Nephron (organoid): Measurements from ENCODE around the gene IQCN.
"Not testable (repeated sequence)": the region's sequence is repeated elsewhere in the genome, so short reads cannot be mapped to it uniquely, and the experiment has no call there.

Source experiments
- H3K27ac Mint-ChIP-seq, 3 experiments: 2 replicates each; pipeline ENCODE4 v1.8.0; 2020; ENCODE audit warnings: mixed read lengths in 3 of 3, mild to moderate bottlenecking in 2 of 3, moderate library complexity in 1 of 3
- H3K27me3 Mint-ChIP-seq: 2 replicates; pipeline ENCODE4 v1.8.0; 2021; ENCODE audit warnings: low read depth, mild to moderate bottlenecking, moderate library complexity, mixed read lengths
- H3K36me3 Mint-ChIP-seq: 2 replicates; pipeline ENCODE4 v1.8.0; 2020; ENCODE audit warnings: low read depth, mixed read lengths
- H3K4me1 Mint-ChIP-seq: 2 replicates; pipeline ENCODE4 v1.8.0; 2020; ENCODE audit warnings: mixed read lengths
- H3K4me3 Mint-ChIP-seq, 3 experiments: 2 replicates each; pipeline ENCODE4 v1.8.0; 2020; ENCODE audit warnings: mild to moderate bottlenecking in 3 of 3, mixed read lengths in 3 of 3, moderate library complexity in 2 of 3
- H3K9me3 Mint-ChIP-seq: 2 replicates; pipeline ENCODE4 v1.8.0; 2020; ENCODE audit warnings: mixed read lengths
- TF ChIP-seq, protein P1 (sequence below), 3 experiments: fragments of 200-600 bp; sonication (generic); IDR thresholded peaks; one replicate each; pipeline ENCODE4 v1.5.0; 2021; ENCODE audit warnings: antibody characterized with exemption in 3 of 3; ENCODE audit not compliant: unreplicated experiment in 3 of 3

Gene IQCN

DNA sequence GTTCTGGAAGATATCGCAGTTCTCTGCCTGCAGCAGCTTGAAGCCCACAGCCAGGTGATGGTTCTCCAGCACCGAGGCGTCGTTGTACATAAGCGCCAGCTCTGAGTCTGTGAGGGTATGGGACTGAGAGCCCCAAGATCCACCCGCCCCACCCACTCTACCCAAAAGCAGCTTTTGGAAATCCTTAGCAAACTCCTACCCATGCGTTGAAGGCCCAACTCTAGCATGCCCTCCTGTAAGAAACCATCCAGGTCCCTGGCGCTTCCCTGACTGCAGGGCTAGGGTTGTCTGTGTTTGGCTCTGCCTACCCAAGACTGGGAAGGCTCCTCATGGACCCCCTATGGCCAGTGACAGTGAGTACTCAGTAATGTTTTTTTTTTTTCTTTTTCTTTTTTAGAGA is 57.5 kb downstream of the IQCN start:
- Mint-ChIP-seq H3K27me3 (peaks cover 23% of the 10 kb centered on the region), H3K27ac (no peak overlapping the region), H3K36me3 (no peaks in the 10 kb centered on the region), H3K9me3 (no peaks in the 10 kb centered on the region), H3K4me3 (no peak overlapping the region), H3K4me1 (no peaks in the 10 kb centered on the region)
- TF ChIP-seq, protein P1, sequence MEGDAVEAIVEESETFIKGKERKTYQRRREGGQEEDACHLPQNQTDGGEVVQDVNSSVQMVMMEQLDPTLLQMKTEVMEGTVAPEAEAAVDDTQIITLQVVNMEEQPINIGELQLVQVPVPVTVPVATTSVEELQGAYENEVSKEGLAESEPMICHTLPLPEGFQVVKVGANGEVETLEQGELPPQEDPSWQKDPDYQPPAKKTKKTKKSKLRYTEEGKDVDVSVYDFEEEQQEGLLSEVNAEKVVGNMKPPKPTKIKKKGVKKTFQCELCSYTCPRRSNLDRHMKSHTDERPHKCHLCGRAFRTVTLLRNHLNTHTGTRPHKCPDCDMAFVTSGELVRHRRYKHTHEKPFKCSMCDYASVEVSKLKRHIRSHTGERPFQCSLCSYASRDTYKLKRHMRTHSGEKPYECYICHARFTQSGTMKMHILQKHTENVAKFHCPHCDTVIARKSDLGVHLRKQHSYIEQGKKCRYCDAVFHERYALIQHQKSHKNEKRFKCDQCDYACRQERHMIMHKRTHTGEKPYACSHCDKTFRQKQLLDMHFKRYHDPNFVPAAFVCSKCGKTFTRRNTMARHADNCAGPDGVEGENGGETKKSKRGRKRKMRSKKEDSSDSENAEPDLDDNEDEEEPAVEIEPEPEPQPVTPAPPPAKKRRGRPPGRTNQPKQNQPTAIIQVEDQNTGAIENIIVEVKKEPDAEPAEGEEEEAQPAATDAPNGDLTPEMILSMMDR (IDR thresholded peaks at IDR 0.05; ENCODE audit: unreplicated experiment in 3 of 3): no peak

DNA sequence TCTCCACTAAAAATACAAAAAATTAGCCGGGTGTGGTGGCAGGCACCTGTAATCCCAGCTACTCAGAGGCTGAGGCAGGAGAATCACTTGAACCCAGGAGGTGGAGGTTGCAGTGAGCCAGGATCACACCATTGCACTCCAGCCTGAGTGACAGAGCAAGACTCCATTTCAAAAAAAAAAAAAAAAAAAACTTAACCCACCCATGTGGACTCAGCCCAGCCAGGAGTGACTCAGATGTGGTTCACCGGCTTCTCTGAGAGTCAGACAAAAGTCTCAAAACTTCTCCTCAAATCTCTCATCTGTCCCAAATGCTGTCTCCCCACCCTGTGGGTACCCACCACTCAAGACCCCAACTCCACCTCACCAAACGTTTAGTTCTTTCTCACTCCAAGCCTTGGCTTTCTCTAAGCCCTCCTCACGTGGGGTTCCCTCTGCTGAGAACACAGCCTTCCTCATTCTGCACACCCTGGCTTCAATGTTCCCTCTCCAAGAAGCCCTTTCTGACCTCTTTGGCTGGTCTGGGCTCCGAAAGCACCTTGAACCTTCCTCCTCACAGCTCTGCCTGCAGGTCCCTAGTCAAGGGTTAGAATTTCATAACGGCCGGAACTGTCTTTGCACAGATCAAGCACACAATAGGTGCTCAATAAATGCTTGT is 59.3 kb downstream of the IQCN start:
- no peak overlapping the region for H3K4me3 Mint-ChIP-seq

DNA sequence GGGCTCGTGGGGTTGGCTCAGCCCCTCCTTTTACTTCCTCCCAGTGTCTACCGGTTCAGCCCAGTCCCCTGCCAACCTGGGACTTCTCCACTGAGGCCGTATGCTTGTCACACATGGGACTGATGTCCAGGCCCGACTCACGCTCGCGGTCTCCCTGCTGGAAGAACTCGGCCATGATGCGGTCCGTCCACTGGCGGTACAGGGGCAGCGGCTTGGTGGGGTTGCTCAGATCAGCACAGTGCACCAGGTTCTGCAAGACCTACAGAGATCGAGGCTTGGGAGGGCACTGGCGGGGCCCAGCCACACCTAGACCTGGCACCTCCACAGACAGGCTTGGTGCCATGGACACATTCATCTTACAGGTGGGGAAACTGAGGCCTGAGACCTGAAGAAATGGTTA is 62.6 kb downstream of the IQCN start:
- TF ChIP-seq, protein P1 (IDR thresholded peaks at IDR 0.05; ENCODE audit: unreplicated experiment in 3 of 3): no peak
- no peaks in the 10 kb centered on the region for H3K36me3 Mint-ChIP-seq
- H3K27ac Mint-ChIP-seq: no peak overlapping the region
- peaks cover 23% of the 10 kb centered on the region for H3K27me3 Mint-ChIP-seq
- peaks cover 5% of the 10 kb centered on the region for H3K4me1 Mint-ChIP-seq
- no peaks in the 10 kb centered on the region for H3K9me3 Mint-ChIP-seq
- no peak overlapping the region for H3K4me3 Mint-ChIP-seq

More for the DNA sequence above, 59.3 kb downstream of the IQCN start:
- Mint-ChIP-seq H3K9me3 (no peaks in the 10 kb centered on the region), H3K27ac (no peak overlapping the region), H3K4me1 (no peaks in the 10 kb centered on the region), H3K27me3 (peaks cover 19% of the 10 kb centered on the region), H3K36me3 (no peaks in the 10 kb centered on the region)
- TF ChIP-seq, protein P1 (IDR thresholded peaks at IDR 0.05; ENCODE audit: unreplicated experiment in 3 of 3): no peak

DNA sequence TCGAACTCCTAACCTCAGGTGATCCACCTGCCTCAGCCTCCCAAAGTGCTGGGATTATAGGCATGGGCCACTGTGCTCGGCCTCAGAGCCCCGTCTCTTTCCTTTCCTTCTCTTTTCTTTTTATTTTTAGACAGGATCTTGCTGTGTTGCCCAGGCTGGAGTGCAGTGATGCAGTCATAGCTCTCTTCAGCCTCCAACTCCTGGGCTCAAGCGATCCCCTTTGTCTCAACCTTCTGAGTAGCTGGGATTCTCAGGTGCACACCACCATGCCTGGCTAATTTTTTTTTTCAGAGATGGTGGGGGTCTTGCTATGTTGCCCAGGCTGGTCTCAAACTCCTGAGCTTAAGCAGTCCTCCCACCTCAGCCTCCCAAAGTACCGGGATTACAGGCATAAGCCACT is 64.3 kb downstream of the IQCN start:
- H3K27ac Mint-ChIP-seq, H3K9me3 Mint-ChIP-seq, H3K4me3 Mint-ChIP-seq, H3K36me3 Mint-ChIP-seq, H3K4me1 Mint-ChIP-seq: not testable (repeated sequence)
- H3K27me3 Mint-ChIP-seq: peaks cover 18% of the 10 kb centered on the region

DNA sequence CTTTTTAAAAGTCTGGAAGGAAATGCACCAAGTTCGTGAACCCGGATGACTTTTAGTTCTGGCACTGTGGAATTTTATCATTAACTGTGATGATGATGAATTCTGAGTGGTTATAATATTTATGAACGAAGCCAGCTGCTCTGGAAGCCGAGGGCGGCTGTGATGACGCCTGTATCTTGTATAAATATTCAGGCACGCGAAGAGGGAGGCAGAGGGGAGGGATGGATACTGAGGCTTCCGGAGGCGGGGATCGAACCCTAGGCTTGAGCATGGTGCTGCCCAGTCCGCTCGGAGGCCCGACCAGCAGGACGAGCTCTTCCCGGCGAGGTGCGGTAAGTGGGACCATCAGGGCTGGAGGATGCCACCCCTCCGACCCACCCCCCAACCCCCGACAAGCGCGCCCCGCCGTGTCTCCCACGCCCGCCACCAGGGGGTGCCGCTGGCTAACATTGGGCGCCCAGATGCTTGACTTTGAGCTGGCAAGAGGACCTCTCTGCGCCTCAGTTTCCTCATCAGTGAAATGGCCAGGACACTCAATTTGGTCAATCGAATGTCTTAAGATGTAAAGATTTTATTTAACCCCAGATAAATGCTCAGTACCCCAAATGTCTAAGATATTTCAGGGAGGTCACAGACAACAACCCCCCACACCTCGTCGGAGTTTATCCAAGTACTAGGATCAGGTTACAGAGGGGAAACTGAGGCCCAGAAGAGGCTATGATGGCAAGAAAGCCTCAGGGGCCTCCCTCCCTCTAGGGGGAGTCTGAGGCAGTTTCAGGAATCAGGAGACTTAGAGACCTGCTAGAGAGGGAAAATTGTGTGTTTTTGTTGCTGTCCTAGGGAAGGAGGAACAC is 65.9 kb downstream of the IQCN start:
- H3K27me3 Mint-ChIP-seq: peaks cover 13% of the 10 kb centered on the region
- H3K4me1 Mint-ChIP-seq: peaks cover 17% of the 10 kb centered on the region
- peak overlapping the region in 1 of 3 experiments; percentile 76 for H3K27ac Mint-ChIP-seq
- no peaks in the 10 kb centered on the region for H3K36me3 Mint-ChIP-seq
- TF ChIP-seq, protein P1 (IDR thresholded peaks at IDR 0.05; ENCODE audit: unreplicated experiment in 3 of 3): peak; percentile 43 to 60 (median 56)
- no peaks in the 10 kb centered on the region for H3K9me3 Mint-ChIP-seq
- H3K4me3 Mint-ChIP-seq: peak overlapping the region in 2 of 3 experiments; percentile 55 to 64
